GM23338 (cell line): Measurements from ENCODE around the gene GGCX. TPM values are rescaled to one million over a fixed set of nuclear protein-coding genes. Genes with fewer than 3 reads are reported as not detected.

Experiments used
- ATAC-seq: fragments of 200-7000 bp; cut with Tn5 transposase; 3 replicates; pipeline ENCODE4 v1.9.1; 2020
- DNase-seq: peaks from one replicate; pipeline ENCODE4 v3.0.0-alpha.2; 2015; ENCODE audit warnings: low spot score
- H2AFZ ChIP-seq: fragments of 200-600 bp; sonication (generic); 2 replicates; pipeline ENCODE4 v1.8.0; 2016; ENCODE audit warnings: antibody characterized with exemption, mild to moderate bottlenecking, moderate library complexity
- H3F3A ChIP-seq: fragments of 200-600 bp; sonication (generic); replicated peaks from 2 replicates; pipeline ENCODE4 v1.8.0; 2017; ENCODE audit warnings: antibody characterized with exemption, mixed run types, low read depth
- H3K27ac ChIP-seq: fragments of 200-600 bp; sonication (generic); 2 replicates; pipeline ENCODE4 v1.6.1; 2016; ENCODE audit warnings: low read depth
- H3K27me3 ChIP-seq: fragments of 200-600 bp; sonication (generic); 2 replicates; pipeline ENCODE4 v1.8.0; 2016; ENCODE audit warnings: mild to moderate bottlenecking, mixed run types, moderate library complexity; ENCODE audit not compliant: insufficient read depth
- H3K36me3 ChIP-seq: fragments of 200-600 bp; sonication (generic); 2 replicates; pipeline ENCODE4 v1.8.0; 2016; ENCODE audit warnings: mild to moderate bottlenecking; ENCODE audit not compliant: insufficient read depth
- H3K4me1 ChIP-seq: fragments of 200-600 bp; sonication (generic); 2 replicates; pipeline ENCODE4 v1.8.0; 2016; ENCODE audit warnings: mild to moderate bottlenecking, moderate library complexity; ENCODE audit not compliant: insufficient read depth
- H3K4me2 ChIP-seq: fragments of 200-600 bp; sonication (generic); 2 replicates; pipeline ENCODE4 v1.7.1; 2017; ENCODE audit warnings: mixed run types
- H3K4me3 ChIP-seq: fragments of 200-600 bp; sonication (generic); 2 replicates; pipeline ENCODE4 v1.6.1; 2016; ENCODE audit warnings: mixed run types
- H3K79me2 ChIP-seq: fragments of 200-600 bp; sonication (generic); replicated peaks from 2 replicates; pipeline ENCODE4 v1.8.0; 2017; ENCODE audit warnings: mild to moderate bottlenecking; ENCODE audit not compliant: insufficient read depth
- H3K9me2 ChIP-seq: fragments of 200-600 bp; sonication (generic); 2 replicates; pipeline ENCODE4 v1.8.0; 2017; ENCODE audit not compliant: insufficient read depth
- H4K20me1 ChIP-seq: fragments of 200-600 bp; sonication (generic); replicated peaks from 2 replicates; pipeline ENCODE4 v1.8.0; 2017; ENCODE audit warnings: mild to moderate bottlenecking; ENCODE audit not compliant: insufficient read depth
- H3K27ac Mint-ChIP-seq: 2 replicates; pipeline ENCODE4 v1.8.0; 2020; ENCODE audit warnings: inconsistent platforms, mild to moderate bottlenecking, moderate library complexity, mixed read lengths
- H3K27me3 Mint-ChIP-seq: 3 replicates; pipeline ENCODE4 v1.8.0; 2022; ENCODE audit warnings: low read depth, mild to moderate bottlenecking, moderate library complexity, mixed read lengths, inconsistent platforms; ENCODE audit not compliant: insufficient read depth, poor library complexity
- H3K36me3 Mint-ChIP-seq: 3 replicates; pipeline ENCODE4 v1.8.0; 2021; ENCODE audit warnings: low read depth, mild to moderate bottlenecking, inconsistent platforms, moderate library complexity, mixed read lengths
- H3K4me1 Mint-ChIP-seq: 3 replicates; pipeline ENCODE4 v1.8.0; 2020; ENCODE audit warnings: mild to moderate bottlenecking, inconsistent platforms, mixed read lengths
- H3K4me3 Mint-ChIP-seq: 3 replicates; pipeline ENCODE4 v1.8.0; 2021; ENCODE audit warnings: moderate library complexity, mild to moderate bottlenecking, inconsistent platforms, mixed read lengths
- H3K9me3 Mint-ChIP-seq: 3 replicates; pipeline ENCODE4 v1.8.0; 2020; ENCODE audit warnings: moderate library complexity, mild to moderate bottlenecking, inconsistent platforms, mixed read lengths
- ETS1 ChIP-seq: IDR thresholded peaks from 2 replicates; pipeline ENCODE4 v1.6.1; 2016; ENCODE audit warnings: antibody characterized with exemption
- EZH2 ChIP-seq: fragments of 200-600 bp; sonication (generic); IDR thresholded peaks from one replicate; pipeline ENCODE4 v1.8.0; 2017; ENCODE audit warnings: antibody characterized with exemption, mild to moderate bottlenecking, low read depth; ENCODE audit not compliant: unreplicated experiment
- JUNB ChIP-seq: IDR thresholded peaks from one replicate; pipeline ENCODE4 v1.6.1; 2016; ENCODE audit warnings: antibody characterized with exemption; ENCODE audit not compliant: unreplicated experiment
- NANOG ChIP-seq: IDR thresholded peaks from 2 replicates; pipeline ENCODE4 v1.6.1; 2016; ENCODE audit warnings: antibody characterized with exemption, borderline replicate concordance
- POLR2AphosphoS5 ChIP-seq: IDR thresholded peaks from 2 replicates; pipeline ENCODE4 v1.6.1; 2016; ENCODE audit warnings: antibody characterized with exemption, low read depth
- REST ChIP-seq: IDR thresholded peaks from one replicate; pipeline ENCODE4 v1.6.1; 2018; ENCODE audit warnings: antibody characterized with exemption; ENCODE audit not compliant: unreplicated experiment
- STAT1 ChIP-seq: IDR thresholded peaks from one replicate; pipeline ENCODE4 v1.6.1; 2016; ENCODE audit warnings: antibody characterized with exemption; ENCODE audit not compliant: unreplicated experiment
- ZNF462 ChIP-seq: fragments of 250-450 bp; sonication (Bioruptor Pico); IDR thresholded peaks from 2 replicates; pipeline ENCODE4 v1.5.0; 2020; ENCODE audit warnings: mild to moderate bottlenecking, moderate library complexity
- polyA plus RNA-seq: library from polyadenylated mRNA; unstranded; fragments of >200 nt; fragmentation: Nextera tagmentation; extraction: Ambion mirVana; gene quantifications from 2 replicates; pipeline ENCODE4 v1.2.1, GENCODE V29; 2016
- total RNA-seq: library from RNA; depleted of rRNA; stranded (reverse); fragments of >200 nt; shearing (Covaris generic); gene quantifications from 2 replicates; pipeline ENCODE4 v1.2.3, GENCODE V29; 2014

Gene GGCX
- total and polyA plus RNA-seq, 2 experiments from 2014 or later = 14.4 to 36.2 TPM

- TF ChIP-seq POLR2AphosphoS5 (no peak), ETS1 (no peak), REST (no peak), STAT1 (no peak), JUNB (no peak), NANOG (no peak), EZH2 (no peak)
Measured at GRCh38 chr2:85541262-85541661, 20.0 kb downstream of the GGCX start (continued).

GRCh38 chr2:85540133-85540648, 21.1 kb downstream of the GGCX start:
- Histone ChIP-seq H4K20me1 (peaks cover 38% of the 10 kb centered on the region), H3K9me2 (no peaks in the 10 kb centered on the region), H3K4me2 (peak overlapping the region; percentile 96), H3K27ac (peak overlapping the region; percentile 100), H3K27me3 (no peaks in the 10 kb centered on the region), H3F3A (peaks cover 55% of the 10 kb centered on the region), H2AFZ (no peak overlapping the region), H3K79me2 (peaks cover 47% of the 10 kb centered on the region), H3K4me3 (peak overlapping the region; percentile 92), H3K36me3 (peaks cover 53% of the 10 kb centered on the region), H3K4me1 (peaks cover 23% of the 10 kb centered on the region)
- Mint-ChIP-seq H3K4me3 (peak overlapping the region; percentile 98), H3K36me3 (peaks cover 66% of the 10 kb centered on the region), H3K27me3 (peaks cover 19% of the 10 kb centered on the region), H3K9me3 (peaks cover 3% of the 10 kb centered on the region; the same call in 2 of the 3 replicates), H3K4me1 (peaks cover 50% of the 10 kb centered on the region), H3K27ac (peak overlapping the region; percentile 98)
- no peak for ATAC-seq
- TF ChIP-seq ZNF462 (CRISPR knock-in tag) = no peak
- DNase-seq = no peak
